SHP77 treated with DMSO at 0.1 percent for 48 hours (cell line): ENCODE data around the gene FXYD1.
"Not testable (repeated sequence)": the region's sequence is repeated elsewhere in the genome, so short reads cannot be mapped to it uniquely, and the experiment has no call there.

ENCODE experiments used
- DNase-seq: peaks from one replicate; lab custom pipeline; 2025; lab: John Stamatoyannopoulos, UW

FXYD1 gene

GRCh38 chr19:35125270-35125717, 13.3 kb upstream of the FXYD1 start:
- DNase-seq, result no peak

GRCh38 chr19:35125749-35126623, 12.6 kb upstream of the FXYD1 start:
- no peak for DNase-seq

DNA sequence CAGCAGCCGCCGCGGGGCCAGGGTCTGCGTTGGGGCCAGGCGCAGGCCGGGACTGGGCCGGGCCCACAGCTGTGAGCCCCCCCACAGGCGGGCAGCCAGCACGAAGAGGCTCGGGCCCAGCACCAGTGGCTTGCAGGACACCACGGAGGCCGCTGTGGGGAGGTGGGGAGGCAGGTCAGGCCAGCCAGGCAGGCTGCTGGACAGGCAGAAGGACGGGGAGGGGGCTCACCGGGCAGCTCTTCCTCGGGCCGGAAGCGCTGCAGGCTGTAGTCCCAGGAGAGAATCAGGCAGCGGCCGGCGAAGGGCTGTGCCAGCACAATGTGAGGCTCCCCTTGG, 12.0 kb upstream of the FXYD1 start:
- no peak for DNase-seq

DNA sequence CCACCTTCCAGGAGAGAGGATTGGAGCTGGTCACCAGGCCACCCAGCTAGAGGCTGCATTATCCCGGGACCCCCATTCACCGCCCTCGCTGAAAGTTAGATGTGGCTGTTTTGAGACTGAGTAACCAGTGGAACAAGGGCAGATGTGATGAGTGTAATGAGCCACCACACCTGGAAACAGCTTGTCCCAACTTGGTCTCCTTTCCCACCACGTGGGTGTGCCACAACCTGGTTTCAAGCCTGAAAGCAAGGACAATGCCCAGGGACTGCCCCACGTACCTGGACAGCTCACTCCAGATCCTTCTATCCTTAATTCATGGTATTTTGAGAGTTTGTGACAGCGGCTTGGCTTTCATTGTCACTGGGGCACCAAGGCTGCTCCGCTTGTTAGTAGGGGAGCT, 10.8 kb upstream of the FXYD1 start:
- DNase-seq, result no peak

GRCh38 chr19:35128398-35129057, 10.1 kb upstream of the FXYD1 start:
- DNase-seq, result no peak

GRCh38 chr19:35129724-35130274, 8.8 kb upstream of the FXYD1 start:
- not testable (repeated sequence) for DNase-seq

DNA sequence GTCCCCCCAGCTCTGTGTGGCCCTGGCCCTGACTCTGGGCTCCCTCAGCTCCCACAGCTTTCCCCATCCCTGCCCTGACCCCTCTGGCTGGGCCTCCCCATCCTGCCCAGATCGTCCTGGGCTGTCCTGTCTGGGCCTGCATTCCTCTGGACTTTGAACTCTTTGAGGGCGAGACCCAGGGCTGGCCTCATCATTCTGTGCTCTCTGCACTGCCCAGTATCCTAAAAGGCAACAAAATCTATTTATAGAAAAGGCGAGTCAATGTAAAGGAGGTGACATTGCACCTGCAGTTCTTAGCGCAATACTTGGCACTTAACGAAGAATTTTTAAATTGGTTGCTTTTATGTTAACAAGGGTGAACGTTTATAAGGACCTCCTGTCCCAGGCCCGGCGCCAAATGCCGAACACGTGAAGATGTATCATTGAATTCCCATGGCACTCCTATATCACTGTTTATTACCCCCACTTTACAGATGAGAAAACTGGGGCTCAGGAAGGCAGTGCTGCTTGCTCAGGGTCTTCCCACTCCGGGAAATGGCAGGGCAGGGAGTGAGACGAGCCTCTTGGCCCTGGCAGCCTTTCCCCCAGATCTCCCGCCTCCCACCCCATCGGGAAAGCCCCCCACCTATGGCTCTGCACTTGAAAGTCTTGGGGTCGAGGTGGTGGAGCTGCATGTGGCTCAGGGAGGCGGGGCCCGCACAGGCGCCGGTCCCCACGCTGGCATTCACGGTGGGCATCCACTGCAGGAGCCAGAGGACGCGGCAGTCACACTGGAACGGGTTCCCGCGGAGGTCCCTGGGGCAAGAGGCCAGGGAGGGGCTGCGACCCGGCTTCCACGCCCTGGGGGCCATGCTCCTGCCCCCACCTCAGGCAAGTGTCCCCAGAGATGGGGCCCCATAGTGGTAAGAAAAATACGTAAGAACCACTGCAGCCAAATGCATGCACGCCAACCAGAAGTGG, 7.6 kb upstream of the FXYD1 start:
- no peak for DNase-seq

DNA sequence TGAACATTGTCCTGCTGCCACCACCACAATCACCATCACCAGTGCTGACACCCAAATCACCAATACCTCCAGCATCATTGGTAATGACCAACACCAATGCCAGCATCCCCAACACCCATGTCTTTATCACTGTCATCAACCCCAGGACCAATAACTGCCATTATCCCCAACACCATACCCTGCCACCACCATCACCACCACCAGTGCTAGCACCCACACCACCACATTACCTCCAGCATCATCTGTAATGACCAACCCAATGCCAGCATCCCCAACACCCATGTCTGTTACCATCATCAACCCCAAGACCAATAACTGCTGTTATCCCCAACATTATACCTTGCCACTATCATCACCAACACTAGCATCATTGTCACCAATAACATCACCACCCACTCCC, 6.4 kb upstream of the FXYD1 start:
- no peak for DNase-seq

GRCh38 chr19:35133826-35134225, 4.8 kb upstream of the FXYD1 start:
- no peak for DNase-seq

DNA sequence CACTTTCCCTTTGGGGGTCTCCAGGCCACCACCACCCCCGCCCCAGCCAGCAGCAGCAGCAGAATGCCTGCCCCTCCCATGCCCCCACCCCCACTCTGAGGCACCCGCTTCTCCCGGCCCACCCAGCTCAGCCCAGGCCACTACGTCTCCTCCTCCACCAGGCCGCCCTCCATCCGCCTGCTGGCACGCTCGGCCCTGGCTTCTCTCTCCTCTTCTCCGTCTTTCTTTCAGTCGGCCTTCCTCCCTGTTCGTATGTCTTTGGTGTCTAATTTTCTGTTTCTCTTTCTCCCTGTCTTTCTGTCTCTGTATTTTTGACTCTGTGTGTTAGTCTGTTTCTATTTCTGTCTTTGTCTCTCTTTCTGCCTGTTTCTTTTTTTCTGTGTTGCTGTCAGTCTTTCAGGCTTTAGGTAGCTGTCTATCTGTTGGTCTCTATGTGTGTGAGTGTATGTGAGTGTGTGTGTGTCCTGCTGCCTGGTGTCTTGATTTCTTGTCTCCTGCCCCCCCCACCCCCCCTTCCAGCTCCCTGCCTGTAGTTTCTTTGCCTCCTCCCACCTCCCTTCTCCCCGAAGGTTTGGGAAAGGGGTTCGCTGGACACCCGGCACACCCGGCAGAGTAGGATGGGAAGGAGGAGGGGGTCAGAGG, 3.9 kb upstream of the FXYD1 start, which contains the start of gene LGI4:
TSS of gene LGI4 (minus strand) at position 459 of the 642 bp plus-strand sequence. CDS start at position 80, 379 bp downstream.
- DNase-seq, result no peak

- peak; percentile 8 for DNase-seq
Measured at GRCh38 chr19:35135389-35135909, 3.2 kb upstream of the FXYD1 start.

GRCh38 chr19:35136231-35136630, 2.4 kb upstream of the FXYD1 start:
- no peak for DNase-seq

GRCh38 chr19:35136977-35137702, 1.5 kb upstream of the FXYD1 start:
- DNase-seq, result no peak

DNA sequence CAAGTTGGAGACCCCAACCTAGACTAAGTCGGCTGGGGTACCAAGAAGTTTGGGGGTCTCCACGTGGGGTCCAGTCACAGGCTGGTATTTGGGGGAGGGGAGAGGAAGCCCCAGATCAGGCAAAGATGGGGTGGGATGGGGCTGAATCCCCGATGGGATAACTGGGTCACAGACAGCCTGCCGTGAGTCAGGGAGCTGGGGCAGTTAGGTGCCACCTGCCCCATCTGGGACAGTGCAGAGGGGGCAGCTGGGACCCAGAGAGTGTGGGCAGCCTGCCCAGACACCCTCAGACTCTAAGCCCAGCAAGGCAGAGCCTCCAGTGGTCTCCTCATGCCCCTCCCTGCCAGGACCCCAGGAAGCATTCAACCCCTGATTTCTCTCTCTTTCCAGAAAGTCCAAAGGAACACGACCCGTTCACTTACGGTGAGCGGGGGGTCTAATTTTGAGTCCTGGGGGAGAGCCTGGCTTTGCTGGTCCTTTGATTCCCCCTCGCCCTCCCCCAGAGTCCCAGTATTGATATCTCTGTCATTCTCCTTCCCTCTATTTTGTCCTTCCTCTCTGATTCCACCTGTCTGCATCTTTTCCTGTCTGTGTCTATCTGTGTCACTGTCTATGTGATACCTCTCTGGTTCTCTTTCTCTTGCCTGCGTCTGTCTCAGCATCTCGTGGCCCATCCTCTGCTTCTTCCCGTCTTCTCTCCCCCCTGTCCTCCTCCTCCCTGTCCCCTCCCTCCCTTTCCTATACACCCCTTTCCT, 1.8 kb downstream of the FXYD1 start:
- DNase-seq, result no peak

DNA sequence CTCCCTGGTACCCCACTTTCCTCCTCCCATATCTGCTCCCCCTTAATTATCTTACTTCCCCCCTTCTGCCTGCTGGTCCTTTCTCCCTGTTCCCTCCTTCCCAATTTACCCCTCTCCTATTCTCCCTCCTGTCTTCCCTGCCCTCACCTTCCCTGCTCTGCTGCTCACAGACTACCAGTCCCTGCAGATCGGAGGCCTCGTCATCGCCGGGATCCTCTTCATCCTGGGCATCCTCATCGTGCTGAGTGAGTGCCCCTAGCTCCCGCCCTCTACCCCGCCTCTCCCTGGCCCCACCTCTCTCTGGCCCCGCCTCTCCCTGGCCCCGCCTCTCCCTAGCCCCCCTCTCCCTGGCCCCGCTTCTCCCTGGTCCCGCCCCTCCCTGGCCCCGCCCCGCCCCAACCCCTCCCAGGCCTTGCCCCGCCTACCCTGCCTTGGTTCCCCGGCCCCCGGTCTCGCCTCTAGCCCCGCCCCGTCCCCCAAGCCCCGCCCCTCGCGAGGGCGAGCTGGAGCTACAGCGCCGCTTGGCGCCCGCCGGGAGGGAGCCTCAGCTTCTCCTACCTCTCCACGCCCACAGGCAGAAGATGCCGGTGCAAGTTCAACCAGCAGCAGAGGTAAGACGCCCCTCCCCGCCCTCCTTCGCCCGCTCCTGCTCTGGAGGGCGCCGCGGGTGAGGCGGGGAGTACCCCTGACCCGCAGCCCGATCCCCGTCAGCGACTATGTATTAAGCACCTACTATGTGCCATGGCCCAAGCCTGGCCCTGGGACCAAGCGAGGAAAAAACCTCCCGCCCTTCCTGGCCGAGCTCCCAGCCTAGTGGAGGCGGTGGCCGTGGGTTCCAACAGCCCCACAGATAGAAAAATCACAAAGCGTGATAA, 2.6 kb downstream of the FXYD1 start:
- no peak for DNase-seq

DNA sequence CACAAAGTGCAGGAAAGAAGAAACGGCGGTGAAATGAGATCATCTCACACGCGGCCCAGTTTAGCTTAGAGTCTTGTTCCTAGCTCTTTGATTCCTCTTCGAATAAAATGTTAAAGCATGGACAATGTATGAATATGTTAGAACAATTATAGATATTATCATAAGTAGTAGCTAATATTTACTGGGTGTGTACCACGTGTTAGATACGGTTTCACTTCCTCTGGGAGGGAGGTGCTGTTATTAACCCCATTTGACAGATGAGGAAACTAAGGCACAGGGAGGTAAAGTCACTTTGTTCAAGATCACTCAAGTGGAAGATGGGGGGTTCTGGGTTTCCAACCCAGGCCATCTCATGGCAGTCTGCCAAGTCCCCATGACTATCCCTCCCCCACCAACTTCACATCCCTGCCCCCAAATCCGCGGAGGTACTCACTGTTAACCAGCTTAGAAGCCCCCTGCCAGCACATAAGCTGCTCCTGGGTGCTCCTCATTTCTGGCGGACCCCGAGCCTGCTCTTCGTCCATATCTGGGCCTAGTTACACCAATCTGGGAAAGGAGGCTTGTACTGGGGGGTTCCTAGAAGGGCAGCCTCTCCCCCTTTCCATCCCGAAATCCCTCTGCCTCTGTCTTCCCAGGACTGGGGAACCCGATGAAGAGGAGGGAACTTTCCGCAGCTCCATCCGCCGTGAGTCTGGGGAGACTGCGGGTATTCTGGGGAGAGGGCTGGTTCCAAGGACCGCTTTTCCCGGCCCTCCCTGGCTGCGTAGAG, 3.4 kb downstream of the FXYD1 start:
- no peak for DNase-seq

GRCh38 chr19:35142606-35143230, 4.1 kb downstream of the FXYD1 start:
- DNase-seq, result no peak
